Calu3 (cell line): Measurements from ENCODE around the gene DIMT1. TPM values are rescaled to one million over a fixed set of nuclear protein-coding genes. Genes with fewer than 3 reads are reported as not detected.

Source experiments
- Bru-seq: library from RNA; stranded (reverse); fragments of 400-500 nt; gene quantifications from one replicate; lab custom pipeline; 2021; lab: Mats Ljungman, UMichigan
- BruChase-seq, 2 experiments: library from RNA; stranded (reverse); fragments of 400-500 nt; gene quantifications; one replicate each; lab custom pipeline; 2021; lab: Mats Ljungman, UMichigan
- BruUV-seq: library from RNA; stranded (reverse); fragments of 400-500 nt; replicated peaks from 2 replicates; lab custom pipeline; 2021; lab: Mats Ljungman, UMichigan
- CTCF ChIA-PET: fragments of 300-600 bp; sonication (Branson Sonifier 250); formaldehyde crosslinking; loops from one replicate; lab custom pipeline; 2022; ENCODE audit warnings: antibody characterized with exemption; lab: Charles Lee
- DNase-seq: peaks from one replicate; pipeline ENCODE4 v3.0.0; 2022
- H3K27ac Mint-ChIP-seq: one replicate; pipeline ENCODE4 v1.8.0; 2022; ENCODE audit warnings: mixed read lengths; ENCODE audit not compliant: unreplicated experiment
- H3K27me3 Mint-ChIP-seq: one replicate; pipeline ENCODE4 v1.8.0; 2022; ENCODE audit warnings: mixed read lengths; ENCODE audit not compliant: unreplicated experiment
- H3K36me3 Mint-ChIP-seq: one replicate; pipeline ENCODE4 v1.8.0; 2022; ENCODE audit warnings: mild to moderate bottlenecking, moderate library complexity, mixed read lengths; ENCODE audit not compliant: insufficient read depth, unreplicated experiment
- H3K4me1 Mint-ChIP-seq: one replicate; pipeline ENCODE4 v1.8.0; 2022; ENCODE audit warnings: mild to moderate bottlenecking, low read depth, mixed read lengths; ENCODE audit not compliant: unreplicated experiment
- H3K4me3 Mint-ChIP-seq: one replicate; pipeline ENCODE4 v1.8.0; 2022; ENCODE audit warnings: mild to moderate bottlenecking, low read depth, moderate library complexity, mixed read lengths; ENCODE audit not compliant: unreplicated experiment
- H3K9me3 Mint-ChIP-seq: one replicate; pipeline ENCODE4 v1.8.0; 2022; ENCODE audit warnings: low read depth, mixed read lengths; ENCODE audit not compliant: unreplicated experiment
- intact Hi-C: fragments of 100-400 bp; cut with micrococcal nuclease; formaldehyde crosslinking; loops from one replicate; pipeline ENCODE4 v1.10.0; 2022; ENCODE audit not compliant: unreplicated experiment
- long read RNA-seq: library from polyadenylated mRNA; stranded (forward); transcript quantifications from one replicate; pipeline ENCODE4 v2.0.0, GENCODE V29; 2022
- total RNA-seq: library from RNA; stranded (reverse); gene quantifications from 2 replicates; pipeline ENCODE4 v1.2.3, GENCODE V29; 2022
- TF ChIP-seq, protein P1 (sequence below): fragments of 200-600 bp; IDR thresholded peaks from one replicate; pipeline ENCODE4 v1.8.0; 2022; ENCODE audit warnings: antibody characterized with exemption; ENCODE audit not compliant: unreplicated experiment

DIMT1 gene
- 34.4 and 41.1 TPM in 2 replicates for total RNA-seq
- Bru-seq, nascent RNA = percentile 81 among the genes with signal in this experiment
- percentile 80 among the genes with signal in this experiment for BruChase-seq, experiment 1, labeled RNA remaining after a 6-hour chase
- BruChase-seq, experiment 2, labeled RNA remaining after a 2-hour chase = percentile 73 among the genes with signal in this experiment
- long read RNA-seq, transcript DIMT1-201 (12 exons, 2,859 nt) = major isoform, 84 of 97 reads
- long read RNA-seq, partial matches to known transcripts = 4 of 97 reads
- long read RNA-seq, other reads (novel, unspliced or antisense) = 7 of 97 reads

- Mint-ChIP-seq H3K9me3 (peaks cover 3% of the 10 kb centered on the region), H3K27me3 (no peaks in the 10 kb centered on the region), H3K4me3 (peak within 1 kb of the TSS; percentile 99), H3K27ac (peak within 1 kb of the TSS; percentile 96), H3K36me3 (peaks cover 46% of the 10 kb centered on the region), H3K4me1 (peaks cover 13% of the 10 kb centered on the region)
- no TSS peak for BruUV-seq
- CTCF ChIA-PET = interaction anchor here (1.0 to 1.3 kb wide), 5 partner anchors 9 to 60 kb away, joined by 3 to 31 read pairs (median 3); partner anchors contain the start of gene IPO11
- peak; percentile 95 for DNase-seq
- intact Hi-C loops = no loop called here
- TF ChIP-seq, protein P1, sequence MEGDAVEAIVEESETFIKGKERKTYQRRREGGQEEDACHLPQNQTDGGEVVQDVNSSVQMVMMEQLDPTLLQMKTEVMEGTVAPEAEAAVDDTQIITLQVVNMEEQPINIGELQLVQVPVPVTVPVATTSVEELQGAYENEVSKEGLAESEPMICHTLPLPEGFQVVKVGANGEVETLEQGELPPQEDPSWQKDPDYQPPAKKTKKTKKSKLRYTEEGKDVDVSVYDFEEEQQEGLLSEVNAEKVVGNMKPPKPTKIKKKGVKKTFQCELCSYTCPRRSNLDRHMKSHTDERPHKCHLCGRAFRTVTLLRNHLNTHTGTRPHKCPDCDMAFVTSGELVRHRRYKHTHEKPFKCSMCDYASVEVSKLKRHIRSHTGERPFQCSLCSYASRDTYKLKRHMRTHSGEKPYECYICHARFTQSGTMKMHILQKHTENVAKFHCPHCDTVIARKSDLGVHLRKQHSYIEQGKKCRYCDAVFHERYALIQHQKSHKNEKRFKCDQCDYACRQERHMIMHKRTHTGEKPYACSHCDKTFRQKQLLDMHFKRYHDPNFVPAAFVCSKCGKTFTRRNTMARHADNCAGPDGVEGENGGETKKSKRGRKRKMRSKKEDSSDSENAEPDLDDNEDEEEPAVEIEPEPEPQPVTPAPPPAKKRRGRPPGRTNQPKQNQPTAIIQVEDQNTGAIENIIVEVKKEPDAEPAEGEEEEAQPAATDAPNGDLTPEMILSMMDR = no peak
These were observed at the start of gene DIMT1 for GRCh38 chr5:62403411-62404250. TSS of gene DIMT1 (minus strand) at chr5:62403905. CDS start at chr5:62403772, 133 bp downstream.

DNA sequence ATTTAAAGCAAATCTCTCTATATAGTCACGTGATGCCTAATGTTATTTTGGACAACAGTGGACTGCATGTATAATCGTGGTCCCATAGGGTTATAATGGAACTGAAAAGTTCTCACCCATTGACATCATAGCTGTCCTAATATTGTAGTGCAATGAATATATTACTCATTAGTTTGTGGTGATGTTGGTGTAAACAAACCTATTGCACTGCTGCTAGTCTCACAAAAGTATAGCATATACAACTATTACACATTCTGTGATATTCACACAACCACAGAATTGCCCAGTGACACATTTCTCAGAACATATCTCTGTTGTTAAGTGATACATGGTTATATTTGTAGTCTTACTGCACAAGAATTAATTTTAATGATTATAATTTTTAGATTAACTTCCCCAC is 46.6 kb upstream of the DIMT1 start:
- H3K27ac Mint-ChIP-seq = no peak overlapping the region
- intact Hi-C loops = no loop called here
- no peaks in the 10 kb centered on the region for H3K4me1 Mint-ChIP-seq
- H3K36me3 Mint-ChIP-seq = no peaks in the 10 kb centered on the region
- no peaks in the 10 kb centered on the region for H3K27me3 Mint-ChIP-seq
- no peaks in the 10 kb centered on the region for H3K9me3 Mint-ChIP-seq
- TF ChIP-seq, protein P1 = no peak
- H3K4me3 Mint-ChIP-seq = no peak overlapping the region
- CTCF ChIA-PET = interaction anchor here (0.6 to 0.7 kb wide), 2 partner anchors 112 to 655 kb away, joined by 3 read pairs; no protein-coding TSS in a partner anchor
- BruUV-seq = no TSS peak
- no peak for DNase-seq

DNA sequence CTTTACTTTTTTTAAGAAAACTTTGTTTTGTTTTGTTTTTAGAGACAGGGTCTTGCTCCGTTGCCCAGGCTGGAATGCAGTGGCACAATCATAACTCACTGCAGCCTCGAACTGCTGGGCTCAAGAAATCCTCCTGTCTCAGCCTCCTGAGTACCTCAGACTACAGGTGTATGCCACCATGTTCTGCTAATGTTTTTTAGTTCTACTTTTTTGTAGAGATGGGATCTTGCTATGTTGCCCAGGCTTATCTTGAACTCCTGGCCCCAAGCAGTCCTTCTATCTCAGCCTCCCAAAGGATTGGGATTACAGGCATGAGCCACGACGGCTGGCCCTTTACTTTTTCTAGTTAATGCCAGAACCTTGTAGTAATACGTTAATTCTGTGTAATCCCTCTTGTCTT is 44.8 kb upstream of the DIMT1 start:
- CTCF ChIA-PET = no interaction called here
- no TSS peak for BruUV-seq
- Mint-ChIP-seq H3K27ac (no peak overlapping the region), H3K36me3 (no peaks in the 10 kb centered on the region), H3K4me1 (no peaks in the 10 kb centered on the region), H3K4me3 (no peak overlapping the region), H3K9me3 (no peaks in the 10 kb centered on the region), H3K27me3 (no peaks in the 10 kb centered on the region)
- TF ChIP-seq, protein P1 = no peak
- DNase-seq = no peak
- intact Hi-C loops = no loop called here

DNA sequence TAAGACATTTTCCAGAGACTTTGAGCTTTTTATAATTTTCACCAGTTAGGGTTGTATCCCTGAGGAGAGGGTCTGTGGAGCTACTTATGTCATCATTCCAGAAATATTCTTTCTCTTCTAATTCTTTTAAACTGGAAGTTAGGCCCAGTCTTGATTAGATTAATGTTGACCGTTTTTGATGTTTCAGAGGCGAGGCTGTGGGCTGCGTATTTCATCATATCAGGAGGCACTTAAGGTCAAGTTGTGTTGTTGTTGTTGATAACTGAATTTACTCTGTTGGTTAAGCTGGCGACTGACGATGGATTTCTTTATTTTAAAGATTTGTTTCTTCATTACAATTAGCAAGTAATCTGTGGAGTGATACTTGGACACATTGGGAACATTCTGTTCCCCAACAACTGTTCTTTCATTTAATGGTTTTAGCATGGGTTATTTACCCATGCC is 28.9 kb upstream of the DIMT1 start:
- TF ChIP-seq, protein P1 = no peak
- Mint-ChIP-seq H3K9me3 (no peaks in the 10 kb centered on the region), H3K27ac (no peak overlapping the region), H3K36me3 (no peaks in the 10 kb centered on the region), H3K4me1 (no peaks in the 10 kb centered on the region), H3K27me3 (no peaks in the 10 kb centered on the region), H3K4me3 (no peak overlapping the region)
- BruUV-seq = no TSS peak
- CTCF ChIA-PET = interaction anchor here (1.1 kb wide), 1 partner anchor 29 kb away, joined by 3 read pairs; the partner anchor contains the start of gene DIMT1
- DNase-seq = no peak
- intact Hi-C loops = no loop called here
